Dedifferentiated amniotic fluid mesenchymal stem cell (primary cell): ENCODE data around the gene MCF2L2.

Experiments
- DNase-seq: peaks from one replicate; pipeline ENCODE4 v3.0.0-alpha.2; 2016; ENCODE audit errors: extremely low spot score

MCF2L2 gene

GRCh38 chr3:183369627-183370026, 58.8 kb downstream of the MCF2L2 start:
- DNase-seq: no peak

DNA sequence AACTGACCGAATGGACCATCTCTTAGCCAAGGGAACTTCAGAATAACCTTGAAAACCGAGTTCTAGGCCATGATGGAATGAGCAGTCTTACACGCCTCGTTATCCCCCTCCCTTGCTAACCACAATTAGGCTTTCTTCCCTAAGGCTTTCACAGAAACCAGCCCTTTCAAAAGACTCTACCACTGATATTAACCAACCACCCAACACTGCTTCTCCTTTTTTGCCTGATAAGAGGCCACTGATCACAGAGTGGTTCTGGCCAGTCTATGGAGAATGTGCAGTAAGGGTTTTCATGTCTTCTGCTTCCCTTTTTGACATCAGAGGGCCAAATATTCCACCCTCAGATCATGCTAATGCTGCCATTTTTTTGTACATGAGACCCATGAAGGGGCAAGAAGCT, 59.3 kb downstream of the MCF2L2 start:
- no peak for DNase-seq

GRCh38 chr3:183360971-183361624, 67.3 kb downstream of the MCF2L2 start:
- DNase-seq: no peak

DNA sequence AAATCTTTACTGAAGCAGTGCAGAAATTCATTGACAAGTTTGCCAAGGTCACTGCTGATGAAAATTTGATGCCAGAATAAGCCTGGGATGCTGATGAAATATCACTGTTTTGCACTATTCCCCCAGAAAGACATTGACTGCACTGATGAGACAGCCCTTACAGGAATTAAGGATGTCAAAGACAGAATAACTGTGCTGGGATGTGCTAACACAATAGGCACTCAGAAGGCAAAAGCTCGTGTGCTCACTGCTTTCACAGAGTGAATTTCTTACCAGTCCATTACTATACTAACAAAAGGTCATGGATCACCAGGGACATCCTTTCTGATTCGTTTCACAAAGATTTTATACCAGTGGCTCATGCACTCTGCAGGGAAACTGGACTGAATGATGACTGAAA, 69.4 kb downstream of the MCF2L2 start:
- no peak for DNase-seq

GRCh38 chr3:183357564-183358079, 70.8 kb downstream of the MCF2L2 start:
- DNase-seq: no peak

- DNase-seq: no peak
Measured at GRCh38 chr3:183356920-183357319, 71.5 kb downstream of the MCF2L2 start.

DNA sequence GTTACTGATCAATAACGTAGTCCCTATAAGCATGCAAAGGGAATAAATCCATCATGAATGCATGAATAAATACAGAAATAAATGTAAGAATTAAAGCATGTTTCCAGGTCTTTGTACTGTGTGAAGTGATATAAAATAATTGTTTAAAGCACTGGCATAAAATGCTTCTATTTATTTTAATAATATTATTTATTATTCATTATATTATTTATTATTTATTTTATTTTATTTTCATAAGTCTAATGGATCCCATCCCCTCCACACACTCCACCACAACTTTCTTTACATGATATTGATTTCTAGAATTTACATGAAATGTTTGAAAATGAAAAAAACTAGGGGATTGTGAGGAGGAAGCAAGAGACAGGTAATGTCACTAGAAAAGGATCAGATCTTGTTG, 73.5 kb downstream of the MCF2L2 start:
- no peak for DNase-seq

GRCh38 chr3:183354325-183354831, 74.0 kb downstream of the MCF2L2 start:
- DNase-seq: no peak

GRCh38 chr3:183353421-183353820, 75.0 kb downstream of the MCF2L2 start:
- DNase-seq: no peak

GRCh38 chr3:183350164-183350563, 78.3 kb downstream of the MCF2L2 start:
- no peak for DNase-seq

- no peak for DNase-seq
Measured at GRCh38 chr3:183349421-183350157, 78.8 kb downstream of the MCF2L2 start.

DNA sequence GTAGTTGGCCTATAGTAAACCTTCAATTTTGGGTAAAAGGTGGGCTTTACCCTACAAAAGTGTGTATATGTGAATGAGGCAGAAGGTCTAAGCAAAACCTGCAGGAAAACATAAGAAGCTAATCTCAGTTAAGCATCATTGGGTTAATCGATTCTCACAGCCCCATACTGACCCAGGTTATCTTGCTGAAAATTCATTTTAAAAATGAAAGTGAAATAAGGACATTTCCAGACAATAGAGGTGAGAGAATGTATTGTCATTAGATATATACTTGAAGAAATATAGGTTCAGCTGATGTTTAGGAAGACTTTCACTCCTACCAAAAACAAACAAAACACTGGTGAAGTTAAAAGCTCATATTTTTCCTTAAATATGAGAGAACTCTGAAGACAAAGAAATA, 85.6 kb downstream of the MCF2L2 start:
- no peak for DNase-seq

DNA sequence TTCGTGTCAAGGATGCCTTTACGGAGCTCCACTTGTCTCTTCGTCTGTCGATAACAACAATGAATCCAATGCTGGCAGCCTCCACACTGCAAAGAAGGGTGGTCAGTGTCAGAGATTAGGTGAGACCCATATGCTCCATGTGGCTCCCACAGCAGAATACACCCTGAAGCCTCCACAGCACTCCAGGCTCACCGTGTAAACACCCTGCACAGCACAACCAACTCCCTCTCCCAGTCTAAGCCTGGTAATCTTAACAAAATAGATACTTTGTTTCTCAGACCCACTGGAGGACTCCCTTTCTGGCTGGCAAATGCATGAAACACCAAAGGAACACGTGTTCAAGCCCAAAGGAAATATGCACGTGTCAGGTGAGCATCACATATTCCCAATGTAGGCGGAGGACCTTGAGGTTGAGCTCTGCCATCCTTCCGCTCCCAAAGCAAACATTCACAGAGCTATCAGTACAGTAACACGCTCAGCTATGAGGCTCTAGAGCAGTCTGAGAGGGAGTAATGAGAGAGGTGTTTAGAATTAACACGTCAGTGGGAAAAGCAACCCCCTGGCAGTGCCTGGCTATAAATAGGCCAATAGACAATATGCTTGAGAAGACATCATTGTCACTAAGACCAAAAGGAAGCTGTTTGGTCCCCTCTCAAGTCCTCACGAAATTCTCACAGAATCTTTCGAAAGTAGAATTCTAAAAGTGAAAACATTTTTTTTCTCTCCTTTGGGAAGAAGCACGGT, 86.7 kb downstream of the MCF2L2 start:
- DNase-seq: no peak

- no peak for DNase-seq
Measured at GRCh38 chr3:183340222-183340621, 88.2 kb downstream of the MCF2L2 start.

DNA sequence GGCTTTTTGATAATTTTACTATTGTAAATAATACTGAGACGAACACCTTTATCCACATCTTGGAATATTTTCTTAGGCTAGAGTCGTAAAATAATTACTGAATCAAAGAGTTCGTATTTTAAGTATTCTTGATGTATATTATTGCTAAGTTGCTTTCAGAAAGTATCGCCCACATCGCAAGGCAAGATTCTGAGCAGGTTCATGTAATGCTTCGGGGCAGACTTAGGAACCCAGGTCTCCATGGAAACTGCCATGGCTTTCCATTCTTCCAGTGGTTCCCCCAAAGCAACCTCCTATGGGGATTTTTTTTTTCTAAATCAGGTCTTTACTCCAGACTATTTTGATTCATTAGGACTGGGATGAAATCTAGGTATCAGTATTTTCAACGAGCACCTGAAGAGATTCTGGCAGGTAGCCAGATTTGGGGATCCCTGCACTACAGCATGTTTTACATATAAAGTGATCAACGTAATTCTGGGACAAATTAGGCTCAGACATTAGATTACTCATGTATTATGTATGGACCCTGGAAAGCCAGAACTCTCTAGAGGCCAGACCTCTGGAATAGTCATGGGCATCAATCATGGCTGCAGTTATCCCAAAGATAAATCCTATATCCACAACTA, 88.8 kb downstream of the MCF2L2 start:
- DNase-seq: no peak

GRCh38 chr3:183338520-183338919, 89.9 kb downstream of the MCF2L2 start:
- DNase-seq: no peak

- DNase-seq: no peak
Measured at GRCh38 chr3:183332487-183332886, 95.9 kb downstream of the MCF2L2 start.

- no peak for DNase-seq
Measured at GRCh38 chr3:183331498-183331897, 96.9 kb downstream of the MCF2L2 start.

DNA sequence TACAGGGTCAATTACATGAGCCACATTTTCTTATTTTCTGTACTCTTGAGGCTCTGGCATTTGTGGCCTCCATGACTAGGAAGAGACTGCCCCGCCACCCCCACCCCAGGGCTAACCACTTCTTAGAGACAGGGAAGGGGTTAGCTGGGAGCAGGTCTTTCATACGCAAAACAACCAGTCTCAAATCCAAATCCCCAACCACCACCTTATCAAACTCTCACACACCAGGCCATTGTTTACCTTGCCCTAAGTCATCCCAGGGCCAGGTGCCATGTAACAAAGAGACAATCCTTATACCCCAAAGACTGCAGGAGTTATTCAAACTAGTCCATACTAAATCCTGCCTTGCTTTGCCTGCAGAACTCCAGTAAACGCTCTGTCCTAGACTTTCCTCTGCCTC, 97.5 kb downstream of the MCF2L2 start:
- no peak for DNase-seq

DNA sequence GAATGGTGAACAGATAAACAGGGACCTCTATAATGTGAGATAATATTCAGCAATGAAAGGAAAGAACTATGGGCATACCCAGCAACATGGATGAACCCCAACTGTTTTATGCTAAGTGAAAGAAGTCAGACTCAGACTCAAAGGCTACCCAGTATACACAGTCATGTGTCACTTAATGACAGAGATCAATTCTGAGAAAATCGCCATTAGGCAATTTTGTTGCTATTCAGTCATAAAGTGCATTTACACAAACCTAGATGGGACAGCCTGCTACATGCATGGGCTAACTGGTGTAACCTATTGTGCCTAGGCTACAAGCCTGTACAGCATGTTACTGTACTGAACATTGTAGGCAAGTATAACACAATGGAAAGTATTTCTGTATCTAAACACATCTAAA, 98.9 kb downstream of the MCF2L2 start:
- no peak for DNase-seq

GRCh38 chr3:183328823-183329222, 99.6 kb downstream of the MCF2L2 start:
- no peak for DNase-seq

- DNase-seq: no peak
Measured at GRCh38 chr3:183328164-183328563, 100.3 kb downstream of the MCF2L2 start.
